Bronchial epithelial cell (primary cell): ENCODE data around the gene GIT2. TPM values are rescaled to one million over a fixed set of nuclear protein-coding genes. Genes with fewer than 3 reads are reported as not detected.

Source experiments
- DNase-seq: peaks from one replicate; pipeline ENCODE4 v3.0.0-alpha.2; 2010; ENCODE audit warnings: low read depth
- FAIRE-seq: peaks from 2 replicates; lab custom pipeline; 2011; peaks lifted over from hg19 to GRCh38; lab: Jason Lieb, UNC
- H3K27me3 ChIP-seq: 2 replicates; pipeline ENCODE4 v1.5.1; 2011; ENCODE audit warnings: low read length; ENCODE audit not compliant: control insufficient read depth, insufficient read depth
- H3K36me3 ChIP-seq: 2 replicates; pipeline ENCODE4 v1.5.1; 2011; ENCODE audit warnings: low read length; ENCODE audit not compliant: control insufficient read depth, insufficient read depth
- H3K4me3 ChIP-seq: 2 replicates; pipeline ENCODE4 v1.5.1; 2011; ENCODE audit warnings: mild to moderate bottlenecking, low read depth, low read length, control low read depth
- CTCF ChIP-seq: IDR thresholded peaks from 2 replicates; pipeline ENCODE4 v1.5.1; 2011; ENCODE audit warnings: mild to moderate bottlenecking, moderate library complexity, low read length, control low read depth, inconsistent platforms; ENCODE audit not compliant: insufficient read depth, severe bottlenecking
- total RNA-seq: library from RNA; depleted of rRNA; stranded (reverse); fragments of >200 nt; gene quantifications from 2 replicates; pipeline ENCODE4 v1.2.1, GENCODE V29; 2014

The GIT2 gene
- total RNA-seq, 1 donor from 2014 or later, result 22.4 TPM

- FAIRE-seq, result no peak
- H3K4me3 ChIP-seq, result no peak overlapping the region
- H3K36me3 ChIP-seq, result peaks cover 14% of the 10 kb centered on the region
- no peaks in the 10 kb centered on the region for H3K27me3 ChIP-seq
- no peak for DNase-seq
- no peak for TF ChIP-seq CTCF
Observed at GRCh38 chr12:109919456-109919855, 76.7 kb downstream of the GIT2 start.

- Histone ChIP-seq H3K4me3 (no peak overlapping the region), H3K36me3 (peaks cover 28% of the 10 kb centered on the region), H3K27me3 (no peaks in the 10 kb centered on the region)
- DNase-seq (no peak), FAIRE-seq (no peak)
- TF ChIP-seq CTCF, result no peak
Observed at GRCh38 chr12:109916045-109916444, 80.1 kb downstream of the GIT2 start.

GRCh38 chr12:109915171-109916040, 80.8 kb downstream of the GIT2 start:
- H3K27me3 ChIP-seq, result no peaks in the 10 kb centered on the region
- H3K4me3 ChIP-seq, result no peak overlapping the region
- TF ChIP-seq CTCF, result no peak
- FAIRE-seq (peak; percentile 75), DNase-seq (no peak)
- H3K36me3 ChIP-seq, result peaks cover 32% of the 10 kb centered on the region

- Histone ChIP-seq H3K4me3 (no peak overlapping the region), H3K27me3 (no peaks in the 10 kb centered on the region), H3K36me3 (peaks cover 30% of the 10 kb centered on the region)
- TF ChIP-seq CTCF, result no peak
- no peak for FAIRE-seq
- no peak for DNase-seq
Observed at GRCh38 chr12:109914461-109914860, 81.7 kb downstream of the GIT2 start.

GRCh38 chr12:109912855-109913321, 83.3 kb downstream of the GIT2 start:
- H3K36me3 ChIP-seq, result peaks cover 32% of the 10 kb centered on the region
- no peak overlapping the region for H3K4me3 ChIP-seq
- FAIRE-seq (no peak), DNase-seq (no peak)
- no peak for TF ChIP-seq CTCF
- H3K27me3 ChIP-seq, result no peaks in the 10 kb centered on the region

GRCh38 chr12:109910969-109911348, 85.2 kb downstream of the GIT2 start:
- H3K36me3 ChIP-seq, result peaks cover 40% of the 10 kb centered on the region
- no peak for FAIRE-seq
- TF ChIP-seq CTCF, result peak; percentile 60
- no peak overlapping the region for H3K4me3 ChIP-seq
- H3K27me3 ChIP-seq, result no peaks in the 10 kb centered on the region
- peak; percentile 23 for DNase-seq
